GM12873 (cell line): ENCODE data around the gene RNF144A.

Source experiments
- CTCF ChIP-seq: IDR thresholded peaks from 2 replicates; pipeline ENCODE4 v1.5.1; 2012; ENCODE audit warnings: low read depth, mild to moderate bottlenecking, moderate library complexity, low read length, control low read depth; ENCODE audit not compliant: insufficient read depth; ENCODE audit errors: missing control alignments

The RNF144A gene

GRCh38 chr2:6888724-6889123, 28.5 kb upstream of the RNF144A start:
- TF ChIP-seq CTCF = no peak

DNA sequence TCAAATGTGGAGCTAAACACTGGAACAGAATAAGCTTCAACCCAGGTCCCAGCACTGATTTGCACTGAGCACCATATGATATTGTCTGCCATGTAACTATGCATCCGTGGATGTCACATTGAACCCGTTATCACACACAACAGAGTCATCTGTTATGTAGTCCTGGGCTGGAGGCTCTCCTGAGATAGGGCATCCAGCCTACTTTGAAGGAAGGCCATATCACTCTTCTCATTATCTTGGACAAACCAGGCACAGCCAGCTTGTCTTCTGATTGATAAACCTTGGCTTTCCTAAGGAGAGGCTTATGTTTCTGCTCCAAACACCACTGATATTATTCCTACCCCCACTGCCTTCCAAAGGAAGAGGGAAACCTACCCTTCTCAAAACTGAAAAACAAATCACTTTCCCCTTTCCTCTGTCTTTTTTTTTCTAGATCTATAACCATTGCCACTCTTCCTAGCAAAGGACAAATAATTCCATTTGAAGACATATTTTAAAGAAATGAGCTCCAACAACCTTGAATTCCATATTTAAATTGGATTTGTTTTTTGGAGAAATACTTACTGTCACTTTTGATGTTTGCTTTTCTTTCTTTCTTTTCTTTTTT, 23.2 kb upstream of the RNF144A start:
- no peak for TF ChIP-seq CTCF

DNA sequence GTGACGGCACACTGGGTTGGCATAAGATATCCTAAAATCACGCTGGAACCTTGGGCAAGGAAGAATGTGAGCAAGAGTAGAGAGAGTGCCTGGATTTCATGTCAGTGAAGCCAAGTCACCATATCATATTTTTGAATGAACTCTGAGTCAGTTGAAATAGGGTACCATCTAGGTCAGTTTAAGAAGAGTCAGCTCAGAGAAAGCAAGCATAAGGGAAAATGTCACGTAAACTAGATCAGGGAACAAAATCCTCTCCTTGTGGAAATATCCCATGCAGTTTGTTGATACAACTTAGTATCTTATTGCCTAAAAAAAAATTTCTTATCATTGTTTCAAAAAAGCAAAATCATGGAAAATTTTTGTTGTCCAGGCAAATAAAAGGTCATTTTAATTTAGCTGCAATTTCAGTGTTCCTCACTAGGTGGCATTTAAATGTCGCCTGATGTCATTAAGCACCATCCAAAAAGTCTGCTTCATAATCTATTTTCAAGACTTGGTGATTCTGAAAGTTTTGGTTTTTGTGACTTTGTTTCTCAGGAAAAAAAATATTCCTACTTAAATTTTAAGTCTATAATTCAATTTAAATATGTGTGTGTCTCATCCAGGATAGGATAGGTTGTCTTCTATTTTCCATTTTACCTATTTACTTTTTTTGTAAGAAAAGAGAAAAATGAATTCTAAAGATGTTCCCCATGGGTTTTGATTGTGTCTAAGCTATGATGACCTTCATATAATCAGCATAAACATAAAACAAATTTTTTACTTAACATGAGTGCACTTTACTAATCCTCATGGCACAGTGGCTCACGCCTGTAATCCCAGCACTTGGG, 20.1 kb upstream of the RNF144A start:
- TF ChIP-seq CTCF = peak; percentile 57

DNA sequence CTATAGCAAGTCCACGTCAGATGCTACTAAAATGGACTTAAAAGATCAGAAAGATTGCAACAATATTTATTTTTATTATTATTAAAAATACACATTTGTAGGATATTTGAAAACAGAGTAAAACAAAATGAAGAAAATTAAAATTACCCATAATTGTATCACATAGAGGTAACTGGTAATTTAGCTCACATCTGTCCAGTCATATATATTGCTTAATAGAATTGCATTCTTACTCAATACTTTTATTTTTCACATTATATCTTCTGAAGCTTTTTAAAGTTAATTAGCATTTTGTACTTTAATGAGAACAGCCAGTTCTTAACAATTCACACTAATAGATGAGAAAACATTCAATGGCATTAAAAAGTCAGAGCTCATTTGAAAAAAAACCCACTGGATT, 11.5 kb upstream of the RNF144A start:
- TF ChIP-seq CTCF = no peak

GRCh38 chr2:6906165-6906741, 11.0 kb upstream of the RNF144A start:
- no peak for TF ChIP-seq CTCF

- no peak for TF ChIP-seq CTCF
Measured at GRCh38 chr2:6908291-6908690, 8.9 kb upstream of the RNF144A start.
